DOHH2 (cell line): Measurements from ENCODE around the gene KRTAP19-8.

Source experiments
- H3F3A ChIP-seq: fragments of 200-600 bp; sonication (generic), shearing (Covaris generic); 2 replicates; pipeline ENCODE4 v1.6.0; 2016; ENCODE audit warnings: antibody characterized with exemption, mild to moderate bottlenecking; ENCODE audit not compliant: control insufficient read depth, insufficient read depth
- H3K27ac ChIP-seq: fragments of 200-600 bp; sonication (generic); 2 replicates; pipeline ENCODE4 v1.5.1; 2014; ENCODE audit warnings: low read depth, mild to moderate bottlenecking, low read length, moderate library complexity
- H3K27me3 ChIP-seq: fragments of 200-600 bp; sonication (generic); 2 replicates; pipeline ENCODE4 v1.6.1; 2014; ENCODE audit warnings: mild to moderate bottlenecking, low read length, mixed read lengths; ENCODE audit not compliant: control insufficient read depth
- H3K36me3 ChIP-seq: fragments of 200-600 bp; sonication (generic); 2 replicates; pipeline ENCODE4 v1.6.1; 2014; ENCODE audit warnings: mild to moderate bottlenecking, low read length, moderate library complexity, mixed read lengths; ENCODE audit not compliant: control insufficient read depth
- H3K4me1 ChIP-seq: fragments of 200-600 bp; sonication (generic); 2 replicates; pipeline ENCODE4 v1.6.1; 2014; ENCODE audit warnings: mild to moderate bottlenecking, low read length, mixed read lengths; ENCODE audit not compliant: control insufficient read depth
- H3K4me2 ChIP-seq: fragments of 200-600 bp; sonication (generic); 2 replicates; pipeline ENCODE4 v1.6.0; 2014; ENCODE audit warnings: mild to moderate bottlenecking, low read length, moderate library complexity
- H3K4me3 ChIP-seq: fragments of 200-600 bp; sonication (generic); 2 replicates; pipeline ENCODE4 v1.5.1; 2014; ENCODE audit warnings: mild to moderate bottlenecking, low read length, mixed read lengths
- H3K79me2 ChIP-seq: fragments of 200-600 bp; sonication (generic); 2 replicates; pipeline ENCODE4 v1.6.1; 2014; ENCODE audit warnings: mild to moderate bottlenecking, low read length, mixed read lengths; ENCODE audit not compliant: control insufficient read depth
- H3K9me2 ChIP-seq: fragments of 200-600 bp; sonication (generic); replicated peaks from 2 replicates; pipeline ENCODE4 v1.6.1; 2014; ENCODE audit warnings: mild to moderate bottlenecking, low read length, mixed read lengths; ENCODE audit not compliant: control insufficient read depth
- H3K9me3 ChIP-seq: fragments of 200-600 bp; sonication (generic); 2 replicates; pipeline ENCODE4 v1.6.1; 2014; ENCODE audit warnings: antibody characterized with exemption, low read length, mixed read lengths; ENCODE audit not compliant: control insufficient read depth, insufficient read depth
- H4K20me1 ChIP-seq: fragments of 200-600 bp; sonication (generic); 2 replicates; pipeline ENCODE4 v1.6.0; 2014; ENCODE audit warnings: low read depth, mild to moderate bottlenecking, antibody characterized with exemption, low read length, moderate library complexity; ENCODE audit not compliant: control insufficient read depth, insufficient read depth
- EZH2phosphoT487 ChIP-seq: fragments of 200-600 bp; sonication (generic); IDR thresholded peaks from 2 replicates; pipeline ENCODE4 v1.6.1; 2017; ENCODE audit warnings: borderline replicate concordance, mild to moderate bottlenecking, antibody characterized with exemption, low read length, moderate library complexity, mixed read lengths
- TF ChIP-seq, protein P1 (sequence below): fragments of 200-600 bp; sonication (generic); IDR thresholded peaks from one replicate; pipeline ENCODE4 v1.5.1; 2014; ENCODE audit warnings: antibody characterized with exemption, mild to moderate bottlenecking, low read depth, low read length; ENCODE audit not compliant: poor library complexity, severe bottlenecking

The KRTAP19-8 gene

GRCh38 chr21:31005019-31005418 lies 33.3 kb downstream of the KRTAP19-8 start:
- Histone ChIP-seq H4K20me1 (no peaks in the 10 kb centered on the region), H3K79me2 (no peaks in the 10 kb centered on the region), H3K9me3 (no peaks in the 10 kb centered on the region), H3K4me1 (no peaks in the 10 kb centered on the region), H3K9me2 (no peaks in the 10 kb centered on the region), H3K4me2 (no peak overlapping the region), H3F3A (no peaks in the 10 kb centered on the region), H3K36me3 (no peaks in the 10 kb centered on the region), H3K27ac (no peak overlapping the region), H3K27me3 (no peaks in the 10 kb centered on the region), H3K4me3 (no peak overlapping the region)
- TF ChIP-seq EZH2phosphoT487: no peak
- TF ChIP-seq, protein P1, sequence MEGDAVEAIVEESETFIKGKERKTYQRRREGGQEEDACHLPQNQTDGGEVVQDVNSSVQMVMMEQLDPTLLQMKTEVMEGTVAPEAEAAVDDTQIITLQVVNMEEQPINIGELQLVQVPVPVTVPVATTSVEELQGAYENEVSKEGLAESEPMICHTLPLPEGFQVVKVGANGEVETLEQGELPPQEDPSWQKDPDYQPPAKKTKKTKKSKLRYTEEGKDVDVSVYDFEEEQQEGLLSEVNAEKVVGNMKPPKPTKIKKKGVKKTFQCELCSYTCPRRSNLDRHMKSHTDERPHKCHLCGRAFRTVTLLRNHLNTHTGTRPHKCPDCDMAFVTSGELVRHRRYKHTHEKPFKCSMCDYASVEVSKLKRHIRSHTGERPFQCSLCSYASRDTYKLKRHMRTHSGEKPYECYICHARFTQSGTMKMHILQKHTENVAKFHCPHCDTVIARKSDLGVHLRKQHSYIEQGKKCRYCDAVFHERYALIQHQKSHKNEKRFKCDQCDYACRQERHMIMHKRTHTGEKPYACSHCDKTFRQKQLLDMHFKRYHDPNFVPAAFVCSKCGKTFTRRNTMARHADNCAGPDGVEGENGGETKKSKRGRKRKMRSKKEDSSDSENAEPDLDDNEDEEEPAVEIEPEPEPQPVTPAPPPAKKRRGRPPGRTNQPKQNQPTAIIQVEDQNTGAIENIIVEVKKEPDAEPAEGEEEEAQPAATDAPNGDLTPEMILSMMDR: no peak

DNA sequence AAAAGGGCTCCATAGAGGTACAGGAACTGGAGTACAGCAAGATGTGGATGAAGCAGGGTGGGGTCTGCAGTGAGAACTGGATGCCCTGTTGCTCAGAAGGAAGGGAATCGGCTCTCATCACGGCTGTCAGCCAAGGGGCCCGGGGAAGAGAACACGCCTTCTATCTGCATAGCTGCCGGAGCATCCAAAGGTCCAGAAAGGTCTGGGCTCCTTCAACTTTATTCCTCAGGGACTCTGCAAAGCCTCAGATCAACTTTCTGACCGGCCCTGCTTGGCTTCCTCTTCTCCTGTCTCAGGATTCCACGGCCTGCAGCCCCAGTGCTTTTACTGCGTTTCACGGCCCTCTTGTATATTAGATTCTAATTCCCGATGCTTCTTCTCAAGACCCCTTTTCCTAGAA lies 34.8 kb downstream of the KRTAP19-8 start:
- H3K9me2 ChIP-seq: no peaks in the 10 kb centered on the region
- no peaks in the 10 kb centered on the region for H3K27me3 ChIP-seq
- no peaks in the 10 kb centered on the region for H3K36me3 ChIP-seq
- TF ChIP-seq, protein P1: no peak
- TF ChIP-seq EZH2phosphoT487: no peak
- no peaks in the 10 kb centered on the region for H3K9me3 ChIP-seq
- H4K20me1 ChIP-seq: no peaks in the 10 kb centered on the region
- no peaks in the 10 kb centered on the region for H3F3A ChIP-seq
- H3K4me1 ChIP-seq: no peaks in the 10 kb centered on the region
- no peak overlapping the region for H3K27ac ChIP-seq
- H3K4me2 ChIP-seq: no peak overlapping the region
- H3K79me2 ChIP-seq: no peaks in the 10 kb centered on the region
- H3K4me3 ChIP-seq: no peak overlapping the region

- H3F3A ChIP-seq: no peaks in the 10 kb centered on the region
- no peaks in the 10 kb centered on the region for H3K36me3 ChIP-seq
- H4K20me1 ChIP-seq: no peaks in the 10 kb centered on the region
- H3K27me3 ChIP-seq: no peaks in the 10 kb centered on the region
- H3K9me2 ChIP-seq: no peaks in the 10 kb centered on the region
- H3K27ac ChIP-seq: no peak overlapping the region
- no peak overlapping the region for H3K4me3 ChIP-seq
- no peaks in the 10 kb centered on the region for H3K9me3 ChIP-seq
- no peak for TF ChIP-seq EZH2phosphoT487
- H3K4me1 ChIP-seq: no peaks in the 10 kb centered on the region
- no peak overlapping the region for H3K4me2 ChIP-seq
- H3K79me2 ChIP-seq: no peaks in the 10 kb centered on the region
These were observed 40.7 kb downstream of the KRTAP19-8 start for GRCh38 chr21:30997541-30997940.

DNA sequence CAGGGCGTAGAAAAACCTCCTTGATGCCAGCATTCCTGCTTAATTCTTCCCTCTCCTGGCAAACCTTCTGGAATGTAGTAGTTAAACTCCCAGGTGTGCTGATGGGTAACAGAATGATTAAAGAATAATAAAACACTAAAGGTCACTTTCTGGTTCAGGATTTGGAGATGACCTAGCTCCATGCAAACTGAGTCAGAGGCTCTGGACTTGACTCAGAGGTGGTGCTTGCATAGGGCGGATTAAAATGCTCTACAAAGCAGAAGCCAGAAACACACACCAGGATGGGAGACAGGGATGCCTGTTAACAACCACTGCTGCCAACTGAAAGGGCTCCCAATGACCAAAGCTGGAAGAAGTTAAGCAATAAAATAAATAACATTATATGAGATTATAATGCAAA lies 41.5 kb downstream of the KRTAP19-8 start:
- no peak overlapping the region for H3K4me3 ChIP-seq
- TF ChIP-seq EZH2phosphoT487: no peak
- TF ChIP-seq, protein P1: no peak
- H3K79me2 ChIP-seq: no peaks in the 10 kb centered on the region
- no peaks in the 10 kb centered on the region for H3K27me3 ChIP-seq
- no peaks in the 10 kb centered on the region for H3K9me3 ChIP-seq
- no peaks in the 10 kb centered on the region for H3K9me2 ChIP-seq
- H3K36me3 ChIP-seq: no peaks in the 10 kb centered on the region
- H3K27ac ChIP-seq: no peak overlapping the region
- H3K4me1 ChIP-seq: no peaks in the 10 kb centered on the region
- no peak overlapping the region for H3K4me2 ChIP-seq
- H3F3A ChIP-seq: no peaks in the 10 kb centered on the region
- H4K20me1 ChIP-seq: no peaks in the 10 kb centered on the region
